ENCODE results near the gene MEGF9.

The MEGF9 gene

DNA sequence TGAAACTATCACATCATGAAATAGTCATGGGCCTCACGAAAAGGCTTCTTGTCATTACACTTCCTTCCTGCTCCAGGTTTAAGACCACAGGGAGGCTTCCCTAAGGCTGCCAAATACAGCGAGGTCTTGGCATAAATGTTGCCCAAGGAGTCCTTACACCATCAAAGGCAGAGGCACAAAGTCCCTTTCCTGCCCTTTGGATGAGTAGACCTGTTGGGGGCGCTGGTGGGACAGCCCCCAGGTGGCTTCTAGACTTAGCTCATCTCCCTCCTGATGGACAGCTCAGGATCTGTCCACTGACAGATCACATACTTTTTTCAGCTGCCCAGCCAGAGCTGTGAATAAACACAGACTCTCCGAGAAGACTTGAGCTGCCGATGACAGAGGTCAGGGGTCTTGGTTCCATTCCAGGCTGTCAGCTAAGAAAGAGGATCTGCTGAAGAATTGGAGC is 15.5 kb upstream of the MEGF9 start:
- Histone ChIP-seq H3K4me3 (IDR thresholded peaks at IDR 0.05; ENCODE audit: insufficient read depth, low read depth, low read length) (no peak overlapping the region), H3K9ac (no peak overlapping the region), H4K20me1 (ENCODE audit: insufficient read depth) (no peaks in the 10 kb centered on the region), H3K4me2 (peak overlapping the region; percentile 37), H3K4me1 (ENCODE audit: low read depth, poor library complexity, severe bottlenecking) (peaks cover 22% of the 10 kb centered on the region), H3K79me2 (ENCODE audit: insufficient read depth, low read depth) (no peaks in the 10 kb centered on the region), H3K27ac (no peak overlapping the region), H3K36me3 (ENCODE audit: insufficient read depth) (no peaks in the 10 kb centered on the region), H3K27me3 (ENCODE audit: insufficient read depth, low read depth) (no peaks in the 10 kb centered on the region), H2AFZ (ENCODE audit: low read depth) (no peak overlapping the region)
- TF ChIP-seq, protein P1, sequence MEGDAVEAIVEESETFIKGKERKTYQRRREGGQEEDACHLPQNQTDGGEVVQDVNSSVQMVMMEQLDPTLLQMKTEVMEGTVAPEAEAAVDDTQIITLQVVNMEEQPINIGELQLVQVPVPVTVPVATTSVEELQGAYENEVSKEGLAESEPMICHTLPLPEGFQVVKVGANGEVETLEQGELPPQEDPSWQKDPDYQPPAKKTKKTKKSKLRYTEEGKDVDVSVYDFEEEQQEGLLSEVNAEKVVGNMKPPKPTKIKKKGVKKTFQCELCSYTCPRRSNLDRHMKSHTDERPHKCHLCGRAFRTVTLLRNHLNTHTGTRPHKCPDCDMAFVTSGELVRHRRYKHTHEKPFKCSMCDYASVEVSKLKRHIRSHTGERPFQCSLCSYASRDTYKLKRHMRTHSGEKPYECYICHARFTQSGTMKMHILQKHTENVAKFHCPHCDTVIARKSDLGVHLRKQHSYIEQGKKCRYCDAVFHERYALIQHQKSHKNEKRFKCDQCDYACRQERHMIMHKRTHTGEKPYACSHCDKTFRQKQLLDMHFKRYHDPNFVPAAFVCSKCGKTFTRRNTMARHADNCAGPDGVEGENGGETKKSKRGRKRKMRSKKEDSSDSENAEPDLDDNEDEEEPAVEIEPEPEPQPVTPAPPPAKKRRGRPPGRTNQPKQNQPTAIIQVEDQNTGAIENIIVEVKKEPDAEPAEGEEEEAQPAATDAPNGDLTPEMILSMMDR (conservative IDR thresholded peaks at IDR 0.05; ENCODE audit: low read depth, low read length), result 0 out of 2 replicates have a peak, but pooled peaks have one; percentile 31

GRCh38 chr9:120726484-120726883 is 12.2 kb upstream of the MEGF9 start:
- Histone ChIP-seq H3K4me1 (ENCODE audit: low read depth, poor library complexity, severe bottlenecking) (peaks cover 22% of the 10 kb centered on the region), H3K27me3 (ENCODE audit: insufficient read depth, low read depth) (no peaks in the 10 kb centered on the region), H2AFZ (ENCODE audit: low read depth) (no peak overlapping the region), H3K79me2 (ENCODE audit: insufficient read depth, low read depth) (no peaks in the 10 kb centered on the region), H4K20me1 (ENCODE audit: insufficient read depth) (no peaks in the 10 kb centered on the region), H3K4me2 (no peak overlapping the region), H3K36me3 (ENCODE audit: insufficient read depth) (no peaks in the 10 kb centered on the region), H3K4me3 (IDR thresholded peaks at IDR 0.05; ENCODE audit: insufficient read depth, low read depth, low read length) (no peak overlapping the region), H3K27ac (no peak overlapping the region), H3K9ac (no peak overlapping the region)
- TF ChIP-seq, protein P1 (conservative IDR thresholded peaks at IDR 0.05; ENCODE audit: low read depth, low read length), result no peak

GRCh38 chr9:120725907-120726306 is 11.6 kb upstream of the MEGF9 start:
- TF ChIP-seq, protein P1 (conservative IDR thresholded peaks at IDR 0.05; ENCODE audit: low read depth, low read length), result no peak
- Histone ChIP-seq H3K4me3 (IDR thresholded peaks at IDR 0.05; ENCODE audit: insufficient read depth, low read depth, low read length) (no peak overlapping the region), H3K27me3 (ENCODE audit: insufficient read depth, low read depth) (no peaks in the 10 kb centered on the region), H3K79me2 (ENCODE audit: insufficient read depth, low read depth) (no peaks in the 10 kb centered on the region), H3K36me3 (ENCODE audit: insufficient read depth) (no peaks in the 10 kb centered on the region), H3K9ac (no peak overlapping the region), H3K4me1 (ENCODE audit: low read depth, poor library complexity, severe bottlenecking) (peaks cover 22% of the 10 kb centered on the region), H3K4me2 (no peak overlapping the region), H4K20me1 (ENCODE audit: insufficient read depth) (no peaks in the 10 kb centered on the region), H2AFZ (ENCODE audit: low read depth) (no peak overlapping the region), H3K27ac (no peak overlapping the region)

GRCh38 chr9:120724757-120725400 is 10.6 kb upstream of the MEGF9 start:
- no peaks in the 10 kb centered on the region for H4K20me1 ChIP-seq (ENCODE audit: insufficient read depth)
- H3K36me3 ChIP-seq (ENCODE audit: insufficient read depth), result no peaks in the 10 kb centered on the region
- no peak overlapping the region for H3K4me2 ChIP-seq
- no peak overlapping the region for H3K4me3 ChIP-seq (IDR thresholded peaks at IDR 0.05; ENCODE audit: insufficient read depth, low read depth, low read length)
- H3K27ac ChIP-seq, result no peak overlapping the region
- no peaks in the 10 kb centered on the region for H3K79me2 ChIP-seq (ENCODE audit: insufficient read depth, low read depth)
- H2AFZ ChIP-seq (ENCODE audit: low read depth), result no peak overlapping the region
- no peak overlapping the region for H3K9ac ChIP-seq
- no peaks in the 10 kb centered on the region for H3K27me3 ChIP-seq (ENCODE audit: insufficient read depth, low read depth)
- TF ChIP-seq, protein P1 (conservative IDR thresholded peaks at IDR 0.05; ENCODE audit: low read depth, low read length), result no peak
- peaks cover 15% of the 10 kb centered on the region for H3K4me1 ChIP-seq (ENCODE audit: low read depth, poor library complexity, severe bottlenecking)
